K562 (cell line): ENCODE measurements around the gene FBXO21. TPM values are rescaled to one million over a fixed set of nuclear protein-coding genes. Genes with fewer than 3 reads are reported as not detected.
A peak's percentile ranks its signal among the peaks of the same experiment; 100 is the strongest.

ENCODE experiments used
- BRD9 ChIP-seq: fragments of 450-650 bp; IDR thresholded peaks from 2 replicates; pipeline ENCODE4 v1.6.1; 2018; ENCODE audit warnings: low read depth; ENCODE audit not compliant: partially characterized antibody
- CHD2 ChIP-seq: IDR thresholded peaks from 2 replicates; pipeline ENCODE4 v1.6.1; 2011; ENCODE audit warnings: low read depth, low read length
- CSDE1 ChIP-seq, 2 experiments: fragments of 450-650 bp; IDR thresholded peaks; 2 replicates each; pipeline ENCODE4 v1.6.1; 2016; ENCODE audit warnings: mild to moderate bottlenecking in 1 of 2
- HNRNPUL1 ChIP-seq: fragments of 200-400 bp; formaldehyde crosslinking; IDR thresholded peaks from 2 replicates; pipeline ENCODE4 v1.6.1; 2017; ENCODE audit warnings: low read length
- IRF2 ChIP-seq: sonication (generic); formaldehyde crosslinking; IDR thresholded peaks from 2 replicates; pipeline ENCODE4 v1.8.1; 2022; ENCODE audit warnings: mild to moderate bottlenecking, missing genetic modification reagents
- JUND ChIP-seq, 2 experiments: IDR thresholded peaks; 2 replicates in 1 of 2; 3 replicates in 1 of 2; pipeline ENCODE4 v1.6.1; 2011; ENCODE audit warnings: borderline replicate concordance in 2 of 2, low read depth in 2 of 2, low read length in 2 of 2, improper control_type of control experiment in 1 of 2, missing biosample characterization in 1 of 2, missing genetic modification characterization in 1 of 2, missing genetic modification reagents in 1 of 2
- KDM1A ChIP-seq, 2 experiments: fragments of 450-650 bp; IDR thresholded peaks; 2 replicates each; pipeline ENCODE4 v1.6.1; 2016; ENCODE audit warnings: mild to moderate bottlenecking in 2 of 2
- LARP7 ChIP-seq: fragments of 450-650 bp; IDR thresholded peaks from 2 replicates; pipeline ENCODE4 v1.6.1; 2016
- MBD2 ChIP-seq: sonication (generic); IDR thresholded peaks from 2 replicates; pipeline ENCODE4 v1.6.1; 2016; ENCODE audit warnings: low read depth, borderline replicate concordance
- MYC ChIP-seq, 2 experiments: fragments of 250-450 bp in 1 of 2; sonication (Bioruptor Pico) in 1 of 2; IDR thresholded peaks; 2 replicates each; pipeline versions ENCODE4 v1.5.1 to v1.6.1; 2012 to 2021; ENCODE audit warnings: low read depth in 2 of 2, borderline replicate concordance in 1 of 2, improper control_type of control experiment in 1 of 2, low read length in 1 of 2, mild to moderate bottlenecking in 1 of 2, moderate library complexity in 1 of 2
- NEUROD1 ChIP-seq: fragments of 150-350 bp; IDR thresholded peaks from 2 replicates; pipeline ENCODE4 v1.6.1; 2014; ENCODE audit warnings: borderline replicate concordance, low read length, low read depth; ENCODE audit not compliant: partially characterized antibody
- NFXL1 ChIP-seq: fragments of 450-650 bp; formaldehyde crosslinking; IDR thresholded peaks from 2 replicates; pipeline ENCODE4 v1.4.0; 2021; ENCODE audit warnings: mild to moderate bottlenecking
- PHB2 ChIP-seq: fragments of 450-650 bp; IDR thresholded peaks from 2 replicates; pipeline ENCODE4 v1.6.1; 2017; ENCODE audit warnings: low read depth
- POLR2A ChIP-seq: fragments of 450-650 bp; conservative IDR thresholded peaks from 2 replicates; pipeline ENCODE4 v1.6.1; 2016
- RAD21 ChIP-seq, 2 experiments: fragments of 250-450 bp in 1 of 2; fragments of 450-650 bp in 1 of 2; sonication (Bioruptor Pico) in 1 of 2; formaldehyde crosslinking in 1 of 2; IDR thresholded peaks in 1 of 2; conservative IDR thresholded peaks in 1 of 2; 2 replicates each; pipeline versions ENCODE4 v1.4.0 to v1.8.0; 2020 to 2022; ENCODE audit warnings: mild to moderate bottlenecking in 2 of 2, moderate library complexity in 1 of 2
- SETDB1 ChIP-seq: IDR thresholded peaks from one replicate; pipeline ENCODE4 v1.6.1; 2012; ENCODE audit warnings: low read length, control low read depth, inconsistent platforms
- SIX5 ChIP-seq, 2 experiments: IDR thresholded peaks; 2 replicates each; pipeline ENCODE4 v1.6.1; 2011; ENCODE audit warnings: low read length in 2 of 2, borderline replicate concordance in 1 of 2, low read depth in 1 of 2, mild to moderate bottlenecking in 1 of 2, moderate library complexity in 1 of 2; ENCODE audit not compliant: insufficient read depth in 1 of 2
- SMARCC2 ChIP-seq: fragments of 450-650 bp; IDR thresholded peaks from 2 replicates; pipeline ENCODE4 v1.6.1; 2017; ENCODE audit warnings: antibody characterized with exemption, moderate library complexity, mild to moderate bottlenecking, low read depth
- SPI1 ChIP-seq: IDR thresholded peaks from 2 replicates; pipeline ENCODE4 v1.6.1; 2011; ENCODE audit warnings: low read depth, low read length, control low read depth, borderline replicate concordance
- TFAP4 ChIP-seq: sonication (generic); formaldehyde crosslinking; IDR thresholded peaks from 2 replicates; pipeline ENCODE4 v1.8.0; 2022; ENCODE audit warnings: missing genetic modification reagents, mild to moderate bottlenecking, moderate library complexity, borderline replicate concordance
- THRA ChIP-seq: fragments of 450-650 bp; IDR thresholded peaks from 2 replicates; pipeline ENCODE4 v1.6.1; 2017; ENCODE audit warnings: mild to moderate bottlenecking, moderate library complexity
- ZNF449 ChIP-seq: fragments of 250-450 bp; sonication (Bioruptor Pico); IDR thresholded peaks from 2 replicates; pipeline ENCODE4 v1.8.0; 2022; ENCODE audit warnings: moderate library complexity, mild to moderate bottlenecking, inconsistent platforms
- ZNF778 ChIP-seq: fragments of 450-650 bp; formaldehyde crosslinking; IDR thresholded peaks from 2 replicates; pipeline ENCODE4 v1.4.0; 2020; ENCODE audit warnings: mild to moderate bottlenecking, moderate library complexity
- polyA plus RNA-seq, 8 experiments: library from polyadenylated mRNA; depleted of rRNA in 4 of 8; stranded (reverse) in 5 of 8; unstranded in 3 of 8; fragments of >200 nt; fragmentation: Nextera tagmentation in 2 of 8; fragmentation: Illumina TruSeq in 1 of 8; extraction: Ambion mirVana in 2 of 8; extraction: Trizol in 1 of 8; gene quantifications; 2 replicates each; pipeline versions ENCODE4 v1.2.1 to v1.2.3, GENCODE V29; 2011 to 2014; ENCODE audit warnings: inconsistent platforms in 1 of 8, missing spikeins in 1 of 8
- total RNA-seq, 7 experiments: library from RNA; depleted of rRNA in 6 of 7; stranded (reverse); fragments of >200 nt in 6 of 7; fragmentation: Illumina TruSeq in 2 of 7; extraction: Trizol in 2 of 7; gene quantifications; 2 replicates each; pipeline versions ENCODE4 v1.2.1 to v1.2.3, GENCODE V29; 2011 to 2021; ENCODE audit warnings: low replicate concordance in 1 of 7
- TF ChIP-seq, protein P1 (sequence below), 2 experiments: IDR thresholded peaks; 2 replicates each; pipeline ENCODE4 v1.6.1; 2011; ENCODE audit warnings: borderline replicate concordance in 1 of 2, control low read depth in 1 of 2, low read depth in 1 of 2, low read length in 1 of 2, mild to moderate bottlenecking in 1 of 2, mixed read lengths in 1 of 2, moderate library complexity in 1 of 2; ENCODE audit not compliant: insufficient read depth in 1 of 2, insufficient read length in 1 of 2, poor library complexity in 1 of 2, severe bottlenecking in 1 of 2; ENCODE audit errors: extremely low read depth in 1 of 2

FBXO21 gene
- total and polyA plus RNA-seq, 9 of the 15 experiments (the other 6 are each of a cell fraction or from before 2014, with no cell fraction given) = 3.0 to 50.9 (median 9.1) TPM

- TF ChIP-seq ZNF449 (no peak), CSDE1 (IDR thresholded peaks at IDR 0.05) (no peak), PHB2 (no peak), IRF2 (CRISPR knock-in tag) (no peak), RAD21 (CRISPR knock-in tag; conservative IDR thresholded peaks at IDR 0.05 in 1 of 2, IDR thresholded peaks at IDR 0.05 in 1 of 2) (no peak), BRD9 (no peak), NFXL1 (no peak), HNRNPUL1 (no peak), TFAP4 (CRISPR knock-in tag) (peak; percentile 41; the same call in 1 of the 2 replicates), SIX5 (IDR thresholded peaks at IDR 0.05; ENCODE audit: borderline replicate concordance in 1 of 2, insufficient read depth in 1 of 2, low read depth in 1 of 2, low read length in 2 of 2) (no peak), LARP7 (no peak), CHD2 (no peak), ZNF778 (CRISPR knock-in tag) (no peak), MBD2 (peak; percentile 27; the same call in 1 of the 2 replicates), POLR2A (peak; percentile 90), JUND (IDR thresholded peaks at IDR 0.05; ENCODE audit: borderline replicate concordance, low read depth, low read length) (peak; percentile 23; the same call in 1 of the 2 replicates), JUND (tag; IDR thresholded peaks at IDR 0.05; ENCODE audit: borderline replicate concordance, low read depth, low read length) (no peak), SETDB1 (peak; percentile 38), NEUROD1 (no peak), THRA (no peak), SPI1 (no peak), MYC (IDR thresholded peaks at IDR 0.05; ENCODE audit: low read depth, low read length) (peak; percentile 74; the same call in 1 of the 2 replicates), MYC (CRISPR knock-in tag; IDR thresholded peaks at IDR 0.05; ENCODE audit: borderline replicate concordance, low read depth) (no peak), SMARCC2 (no peak), KDM1A (IDR thresholded peaks at IDR 0.05) (no peak)
- TF ChIP-seq, protein P1, sequence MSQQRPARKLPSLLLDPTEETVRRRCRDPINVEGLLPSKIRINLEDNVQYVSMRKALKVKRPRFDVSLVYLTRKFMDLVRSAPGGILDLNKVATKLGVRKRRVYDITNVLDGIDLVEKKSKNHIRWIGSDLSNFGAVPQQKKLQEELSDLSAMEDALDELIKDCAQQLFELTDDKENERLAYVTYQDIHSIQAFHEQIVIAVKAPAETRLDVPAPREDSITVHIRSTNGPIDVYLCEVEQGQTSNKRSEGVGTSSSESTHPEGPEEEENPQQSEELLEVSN (IDR thresholded peaks at IDR 0.05; ENCODE audit: borderline replicate concordance in 1 of 2, extremely low read depth in 1 of 2, insufficient read depth in 1 of 2, insufficient read length in 1 of 2, low read depth in 1 of 2, low read length in 1 of 2, poor library complexity in 1 of 2, severe bottlenecking in 1 of 2) = peak; percentile 45 to 66
Observed at GRCh38 chr12:117190210-117190781, at the start of gene FBXO21 (continued).
